ENCODE data around the gene STAT5B. TPM values are rescaled to one million over a fixed set of nuclear protein-coding genes. Genes with fewer than 3 reads are reported as not detected.

The STAT5B gene
- total and polyA plus RNA-seq, 2 of the 8 experiments (the other 6 are each of a cell fraction or from before 2014, with no cell fraction given) = 35.3 to 52.6 TPM

GRCh38 chr17:42287305-42287976, 11.2 kb upstream of the STAT5B start (continued):
- TF ChIP-seq, protein P1, sequence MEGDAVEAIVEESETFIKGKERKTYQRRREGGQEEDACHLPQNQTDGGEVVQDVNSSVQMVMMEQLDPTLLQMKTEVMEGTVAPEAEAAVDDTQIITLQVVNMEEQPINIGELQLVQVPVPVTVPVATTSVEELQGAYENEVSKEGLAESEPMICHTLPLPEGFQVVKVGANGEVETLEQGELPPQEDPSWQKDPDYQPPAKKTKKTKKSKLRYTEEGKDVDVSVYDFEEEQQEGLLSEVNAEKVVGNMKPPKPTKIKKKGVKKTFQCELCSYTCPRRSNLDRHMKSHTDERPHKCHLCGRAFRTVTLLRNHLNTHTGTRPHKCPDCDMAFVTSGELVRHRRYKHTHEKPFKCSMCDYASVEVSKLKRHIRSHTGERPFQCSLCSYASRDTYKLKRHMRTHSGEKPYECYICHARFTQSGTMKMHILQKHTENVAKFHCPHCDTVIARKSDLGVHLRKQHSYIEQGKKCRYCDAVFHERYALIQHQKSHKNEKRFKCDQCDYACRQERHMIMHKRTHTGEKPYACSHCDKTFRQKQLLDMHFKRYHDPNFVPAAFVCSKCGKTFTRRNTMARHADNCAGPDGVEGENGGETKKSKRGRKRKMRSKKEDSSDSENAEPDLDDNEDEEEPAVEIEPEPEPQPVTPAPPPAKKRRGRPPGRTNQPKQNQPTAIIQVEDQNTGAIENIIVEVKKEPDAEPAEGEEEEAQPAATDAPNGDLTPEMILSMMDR (IDR thresholded peaks at IDR 0.05; ENCODE audit: control extremely low read depth in 1 of 3, insufficient read depth in 1 of 3, low read depth in 1 of 3, low read length in 3 of 3) = no peak
- TF ChIP-seq, protein P2, sequence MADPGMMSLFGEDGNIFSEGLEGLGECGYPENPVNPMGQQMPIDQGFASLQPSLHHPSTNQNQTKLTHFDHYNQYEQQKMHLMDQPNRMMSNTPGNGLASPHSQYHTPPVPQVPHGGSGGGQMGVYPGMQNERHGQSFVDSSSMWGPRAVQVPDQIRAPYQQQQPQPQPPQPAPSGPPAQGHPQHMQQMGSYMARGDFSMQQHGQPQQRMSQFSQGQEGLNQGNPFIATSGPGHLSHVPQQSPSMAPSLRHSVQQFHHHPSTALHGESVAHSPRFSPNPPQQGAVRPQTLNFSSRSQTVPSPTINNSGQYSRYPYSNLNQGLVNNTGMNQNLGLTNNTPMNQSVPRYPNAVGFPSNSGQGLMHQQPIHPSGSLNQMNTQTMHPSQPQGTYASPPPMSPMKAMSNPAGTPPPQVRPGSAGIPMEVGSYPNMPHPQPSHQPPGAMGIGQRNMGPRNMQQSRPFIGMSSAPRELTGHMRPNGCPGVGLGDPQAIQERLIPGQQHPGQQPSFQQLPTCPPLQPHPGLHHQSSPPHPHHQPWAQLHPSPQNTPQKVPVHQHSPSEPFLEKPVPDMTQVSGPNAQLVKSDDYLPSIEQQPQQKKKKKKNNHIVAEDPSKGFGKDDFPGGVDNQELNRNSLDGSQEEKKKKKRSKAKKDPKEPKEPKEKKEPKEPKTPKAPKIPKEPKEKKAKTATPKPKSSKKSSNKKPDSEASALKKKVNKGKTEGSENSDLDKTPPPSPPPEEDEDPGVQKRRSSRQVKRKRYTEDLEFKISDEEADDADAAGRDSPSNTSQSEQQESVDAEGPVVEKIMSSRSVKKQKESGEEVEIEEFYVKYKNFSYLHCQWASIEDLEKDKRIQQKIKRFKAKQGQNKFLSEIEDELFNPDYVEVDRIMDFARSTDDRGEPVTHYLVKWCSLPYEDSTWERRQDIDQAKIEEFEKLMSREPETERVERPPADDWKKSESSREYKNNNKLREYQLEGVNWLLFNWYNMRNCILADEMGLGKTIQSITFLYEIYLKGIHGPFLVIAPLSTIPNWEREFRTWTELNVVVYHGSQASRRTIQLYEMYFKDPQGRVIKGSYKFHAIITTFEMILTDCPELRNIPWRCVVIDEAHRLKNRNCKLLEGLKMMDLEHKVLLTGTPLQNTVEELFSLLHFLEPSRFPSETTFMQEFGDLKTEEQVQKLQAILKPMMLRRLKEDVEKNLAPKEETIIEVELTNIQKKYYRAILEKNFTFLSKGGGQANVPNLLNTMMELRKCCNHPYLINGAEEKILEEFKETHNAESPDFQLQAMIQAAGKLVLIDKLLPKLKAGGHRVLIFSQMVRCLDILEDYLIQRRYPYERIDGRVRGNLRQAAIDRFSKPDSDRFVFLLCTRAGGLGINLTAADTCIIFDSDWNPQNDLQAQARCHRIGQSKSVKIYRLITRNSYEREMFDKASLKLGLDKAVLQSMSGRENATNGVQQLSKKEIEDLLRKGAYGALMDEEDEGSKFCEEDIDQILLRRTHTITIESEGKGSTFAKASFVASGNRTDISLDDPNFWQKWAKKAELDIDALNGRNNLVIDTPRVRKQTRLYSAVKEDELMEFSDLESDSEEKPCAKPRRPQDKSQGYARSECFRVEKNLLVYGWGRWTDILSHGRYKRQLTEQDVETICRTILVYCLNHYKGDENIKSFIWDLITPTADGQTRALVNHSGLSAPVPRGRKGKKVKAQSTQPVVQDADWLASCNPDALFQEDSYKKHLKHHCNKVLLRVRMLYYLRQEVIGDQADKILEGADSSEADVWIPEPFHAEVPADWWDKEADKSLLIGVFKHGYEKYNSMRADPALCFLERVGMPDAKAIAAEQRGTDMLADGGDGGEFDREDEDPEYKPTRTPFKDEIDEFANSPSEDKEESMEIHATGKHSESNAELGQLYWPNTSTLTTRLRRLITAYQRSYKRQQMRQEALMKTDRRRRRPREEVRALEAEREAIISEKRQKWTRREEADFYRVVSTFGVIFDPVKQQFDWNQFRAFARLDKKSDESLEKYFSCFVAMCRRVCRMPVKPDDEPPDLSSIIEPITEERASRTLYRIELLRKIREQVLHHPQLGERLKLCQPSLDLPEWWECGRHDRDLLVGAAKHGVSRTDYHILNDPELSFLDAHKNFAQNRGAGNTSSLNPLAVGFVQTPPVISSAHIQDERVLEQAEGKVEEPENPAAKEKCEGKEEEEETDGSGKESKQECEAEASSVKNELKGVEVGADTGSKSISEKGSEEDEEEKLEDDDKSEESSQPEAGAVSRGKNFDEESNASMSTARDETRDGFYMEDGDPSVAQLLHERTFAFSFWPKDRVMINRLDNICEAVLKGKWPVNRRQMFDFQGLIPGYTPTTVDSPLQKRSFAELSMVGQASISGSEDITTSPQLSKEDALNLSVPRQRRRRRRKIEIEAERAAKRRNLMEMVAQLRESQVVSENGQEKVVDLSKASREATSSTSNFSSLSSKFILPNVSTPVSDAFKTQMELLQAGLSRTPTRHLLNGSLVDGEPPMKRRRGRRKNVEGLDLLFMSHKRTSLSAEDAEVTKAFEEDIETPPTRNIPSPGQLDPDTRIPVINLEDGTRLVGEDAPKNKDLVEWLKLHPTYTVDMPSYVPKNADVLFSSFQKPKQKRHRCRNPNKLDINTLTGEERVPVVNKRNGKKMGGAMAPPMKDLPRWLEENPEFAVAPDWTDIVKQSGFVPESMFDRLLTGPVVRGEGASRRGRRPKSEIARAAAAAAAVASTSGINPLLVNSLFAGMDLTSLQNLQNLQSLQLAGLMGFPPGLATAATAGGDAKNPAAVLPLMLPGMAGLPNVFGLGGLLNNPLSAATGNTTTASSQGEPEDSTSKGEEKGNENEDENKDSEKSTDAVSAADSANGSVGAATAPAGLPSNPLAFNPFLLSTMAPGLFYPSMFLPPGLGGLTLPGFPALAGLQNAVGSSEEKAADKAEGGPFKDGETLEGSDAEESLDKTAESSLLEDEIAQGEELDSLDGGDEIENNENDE (IDR thresholded peaks at IDR 0.05; ENCODE audit: insufficient replicate concordance, low read length) = no peak
- TF ChIP-seq TAF1 (IDR thresholded peaks at IDR 0.05; ENCODE audit: low read depth, low read length) = no peak
- no peak for TF ChIP-seq KDM5A (IDR thresholded peaks at IDR 0.05; ENCODE audit: low read length)
- no peak for TF ChIP-seq BRCA1 (IDR thresholded peaks at IDR 0.05; ENCODE audit: low read depth, low read length)
- TF ChIP-seq KDM4A (IDR thresholded peaks at IDR 0.05; ENCODE audit: low read depth, low read length, severe bottlenecking) = no peak
- TF ChIP-seq CTBP2 (IDR thresholded peaks at IDR 0.05; ENCODE audit: borderline replicate concordance, insufficient read depth, insufficient read length, low read length) = no peak

All from H1 (cell line).